Transverse colon (tissue), 4 donors: ENCODE data around the gene ARHGAP32.

ENCODE experiments used
- EP300 ChIP-seq: sonication (generic); formaldehyde crosslinking; IDR thresholded peaks from one replicate; pipeline ENCODE4 v1.6.1; 2017; ENCODE audit warnings: antibody characterized with exemption, low read depth
- POLR2A ChIP-seq: fragments of 450-650 bp; IDR thresholded peaks from one replicate; pipeline ENCODE4 v1.6.1; 2016; ENCODE audit warnings: antibody characterized with exemption, mild to moderate bottlenecking, moderate library complexity
- POLR2AphosphoS5 ChIP-seq, 3 donors: sonication (generic); formaldehyde crosslinking; IDR thresholded peaks; one replicate each; pipeline ENCODE4 v1.6.1; 2016; ENCODE audit warnings: antibody characterized with exemption in 3 of 3
- TF ChIP-seq, protein P1 (sequence below), 5 experiments: fragments of 200-600 bp in 3 of 5; fragments of 450-650 bp in 2 of 5; sonication (generic) in 3 of 5; IDR thresholded peaks; 1 replicate in 2 of 5; 2 replicates in 3 of 5; pipeline ENCODE4 v1.5.1; 2016 to 2017; ENCODE audit warnings: antibody characterized with exemption in 5 of 5, inconsistent platforms in 3 of 5, mild to moderate bottlenecking in 2 of 5, moderate library complexity in 1 of 5

DNA sequence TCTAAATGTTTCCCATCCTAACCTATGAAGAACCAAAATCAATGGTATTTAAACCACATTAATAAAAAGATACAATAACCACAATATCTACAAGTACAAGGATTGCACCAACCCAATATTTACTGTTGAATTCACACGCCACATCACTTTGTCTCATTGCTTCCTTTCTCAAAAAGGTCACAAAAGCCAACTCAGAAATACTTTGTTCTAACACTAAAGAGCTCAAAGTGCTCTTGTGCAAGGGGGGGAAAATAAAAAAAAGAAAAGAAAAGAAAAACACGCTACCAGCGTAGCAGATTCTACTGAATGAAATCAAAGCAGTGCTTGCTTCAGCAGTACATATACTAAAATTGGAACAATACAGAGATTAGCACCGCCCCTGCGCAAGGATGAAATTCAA, 10.5 kb upstream of the ARHGAP32 start:
- TF ChIP-seq, protein P1, sequence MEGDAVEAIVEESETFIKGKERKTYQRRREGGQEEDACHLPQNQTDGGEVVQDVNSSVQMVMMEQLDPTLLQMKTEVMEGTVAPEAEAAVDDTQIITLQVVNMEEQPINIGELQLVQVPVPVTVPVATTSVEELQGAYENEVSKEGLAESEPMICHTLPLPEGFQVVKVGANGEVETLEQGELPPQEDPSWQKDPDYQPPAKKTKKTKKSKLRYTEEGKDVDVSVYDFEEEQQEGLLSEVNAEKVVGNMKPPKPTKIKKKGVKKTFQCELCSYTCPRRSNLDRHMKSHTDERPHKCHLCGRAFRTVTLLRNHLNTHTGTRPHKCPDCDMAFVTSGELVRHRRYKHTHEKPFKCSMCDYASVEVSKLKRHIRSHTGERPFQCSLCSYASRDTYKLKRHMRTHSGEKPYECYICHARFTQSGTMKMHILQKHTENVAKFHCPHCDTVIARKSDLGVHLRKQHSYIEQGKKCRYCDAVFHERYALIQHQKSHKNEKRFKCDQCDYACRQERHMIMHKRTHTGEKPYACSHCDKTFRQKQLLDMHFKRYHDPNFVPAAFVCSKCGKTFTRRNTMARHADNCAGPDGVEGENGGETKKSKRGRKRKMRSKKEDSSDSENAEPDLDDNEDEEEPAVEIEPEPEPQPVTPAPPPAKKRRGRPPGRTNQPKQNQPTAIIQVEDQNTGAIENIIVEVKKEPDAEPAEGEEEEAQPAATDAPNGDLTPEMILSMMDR (IDR thresholded peaks at IDR 0.05): no peak
- TF ChIP-seq POLR2A: no peak
- no peak for TF ChIP-seq EP300
- TF ChIP-seq POLR2AphosphoS5 (IDR thresholded peaks at IDR 0.05): no peak
